PC-3 (cell line): Measurements from ENCODE around the gene KLHL7. TPM values are rescaled to one million over a fixed set of nuclear protein-coding genes. Genes with fewer than 3 reads are reported as not detected.
"Not testable (repeated sequence)": the region's sequence is repeated elsewhere in the genome, so short reads cannot be mapped to it uniquely, and the experiment has no call there.

Source experiments
- ATAC-seq: fragments of 200-7000 bp; cut with Tn5 transposase; 2 replicates; pipeline ENCODE4 v1.9.1; 2020; ENCODE audit warnings: mild to moderate bottlenecking, moderate library complexity
- BruUV-seq: library from RNA; stranded (reverse); fragments of 400-500 nt; replicated peaks from 2 replicates; lab custom pipeline; 2021; lab: Mats Ljungman, UMichigan
- CTCF ChIA-PET: fragments of 300-600 bp; sonication (Branson Sonifier 250); formaldehyde crosslinking; loops from one replicate; lab custom pipeline; 2022; ENCODE audit warnings: antibody characterized with exemption; lab: Charles Lee
- POLR2A ChIA-PET: fragments of 300-600 bp; sonication (Branson Sonifier 250); formaldehyde crosslinking; loops from one replicate; lab custom pipeline; 2022; ENCODE audit warnings: antibody characterized with exemption; ENCODE audit not compliant: unreplicated experiment; lab: Charles Lee
- DNase-seq: peaks from one replicate; pipeline ENCODE4 v3.0.0-alpha.2; 2015
- H2AFZ ChIP-seq: fragments of 300-600 bp; sonication (generic); 2 replicates; pipeline ENCODE4 v1.6.0; 2016; ENCODE audit warnings: antibody characterized with exemption, low read length
- H3F3A ChIP-seq: fragments of 300-600 bp; sonication (generic); one replicate; pipeline ENCODE4 v1.6.0; 2017; ENCODE audit warnings: antibody characterized with exemption, low read length, control low read depth, mild to moderate bottlenecking; ENCODE audit not compliant: unreplicated experiment
- H3K27ac ChIP-seq: fragments of 300-600 bp; sonication (generic); 2 replicates; pipeline ENCODE4 v1.5.1; 2016; ENCODE audit warnings: mild to moderate bottlenecking, low read length
- H3K27me3 ChIP-seq: fragments of 300-600 bp; sonication (generic); 2 replicates; pipeline ENCODE4 v1.6.1; 2016; ENCODE audit warnings: low read length, mixed read lengths
- H3K36me3 ChIP-seq: fragments of 300-600 bp; sonication (generic); 2 replicates; pipeline ENCODE4 v1.6.1; 2016; ENCODE audit warnings: low read depth, mixed run types, low read length, mixed read lengths
- H3K4me1 ChIP-seq: fragments of 300-600 bp; sonication (generic); 2 replicates; pipeline ENCODE4 v1.5.1; 2016; ENCODE audit warnings: low read length; ENCODE audit not compliant: insufficient read depth
- H3K4me2 ChIP-seq: fragments of 300-600 bp; sonication (generic); 2 replicates; pipeline ENCODE4 v1.6.0; 2016; ENCODE audit warnings: low read length
- H3K4me3 ChIP-seq: fragments of 300-600 bp; sonication (generic); 2 replicates; pipeline ENCODE4 v1.5.1; 2016; ENCODE audit warnings: mild to moderate bottlenecking, low read length, mixed read lengths
- H3K79me2 ChIP-seq: fragments of 300-600 bp; sonication (generic); 2 replicates; pipeline ENCODE4 v1.6.1; 2017; ENCODE audit warnings: low read length, mixed read lengths
- H3K9ac ChIP-seq: fragments of 300-600 bp; sonication (generic); 2 replicates; pipeline ENCODE4 v1.6.0; 2016; ENCODE audit warnings: mild to moderate bottlenecking, low read length
- H3K9me2 ChIP-seq: fragments of 300-600 bp; sonication (generic); replicated peaks from 2 replicates; pipeline ENCODE4 v1.6.1; 2016; ENCODE audit warnings: mixed run types, low read length, mixed read lengths
- H3K9me3 ChIP-seq: fragments of 300-600 bp; sonication (generic); 2 replicates; pipeline ENCODE4 v1.6.1; 2016; ENCODE audit warnings: low read length, mixed read lengths
- H4K20me1 ChIP-seq: fragments of 300-600 bp; sonication (generic); 2 replicates; pipeline ENCODE4 v1.6.1; 2016; ENCODE audit warnings: low read length, mixed read lengths
- CTCF ChIP-seq: fragments of 300-600 bp; sonication (generic); conservative IDR thresholded peaks from 2 replicates; pipeline ENCODE4 v1.5.1; 2017; ENCODE audit warnings: antibody characterized with exemption, low read depth, mild to moderate bottlenecking, low read length
- EZH2 ChIP-seq: fragments of 300-600 bp; sonication (generic); IDR thresholded peaks from one replicate; pipeline ENCODE4 v1.6.1; 2017; ENCODE audit warnings: antibody characterized with exemption, mild to moderate bottlenecking, low read length; ENCODE audit not compliant: unreplicated experiment
- EZH2phosphoT487 ChIP-seq: fragments of 300-600 bp; sonication (generic); IDR thresholded peaks from 2 replicates; pipeline ENCODE4 v1.6.1; 2018; ENCODE audit warnings: mild to moderate bottlenecking, antibody characterized with exemption, low read length, borderline replicate concordance
- intact Hi-C: fragments of 100-400 bp; cut with micrococcal nuclease; formaldehyde crosslinking; loops from 2 replicates; pipeline ENCODE4 v1.9.0; 2023
- total RNA-seq: library from RNA; depleted of rRNA; stranded (reverse); fragments of >200 nt; gene quantifications from 2 replicates; pipeline ENCODE4 v1.2.3, GENCODE V29; 2014

The KLHL7 gene
- total RNA-seq, 1 experiment from 2014 or later: 31.1 TPM

DNA sequence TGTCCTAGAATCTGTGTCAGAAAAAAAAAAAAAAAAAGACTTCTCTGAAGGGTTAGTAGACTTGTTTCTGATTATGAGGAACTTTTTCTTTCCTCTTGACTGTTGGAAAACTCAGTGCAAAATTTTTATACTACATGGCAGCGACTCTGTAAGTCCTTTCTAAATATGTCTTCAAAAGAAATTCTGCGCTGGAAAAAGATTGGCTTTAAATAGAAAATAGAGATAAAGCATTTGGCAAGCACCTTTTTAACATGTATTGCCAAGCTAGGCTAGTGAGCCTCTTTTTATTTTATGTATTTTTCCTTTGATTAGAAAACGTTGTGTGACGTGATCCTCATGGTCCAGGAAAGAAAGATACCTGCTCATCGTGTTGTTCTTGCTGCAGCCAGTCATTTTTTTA lies 17.9 kb downstream of the KLHL7 start:
- no TSS peak for BruUV-seq
- no peaks in the 10 kb centered on the region for H3K4me1 ChIP-seq
- H3K4me3 ChIP-seq: no peak overlapping the region
- H3F3A ChIP-seq: no peaks in the 10 kb centered on the region
- H3K4me2 ChIP-seq: no peak overlapping the region
- CTCF ChIA-PET: interaction anchor here (0.6 kb wide), 1 partner anchor 149 kb away, joined by 5 read pairs; no protein-coding TSS in a partner anchor
- H3K9ac ChIP-seq: no peak overlapping the region
- no peak for DNase-seq
- H2AFZ ChIP-seq: no peak overlapping the region
- no peaks in the 10 kb centered on the region for H4K20me1 ChIP-seq
- intact Hi-C loops: no loop called here
- no peaks in the 10 kb centered on the region for H3K27me3 ChIP-seq
- ATAC-seq: no peak
- H3K9me3 ChIP-seq: no peaks in the 10 kb centered on the region
- H3K36me3 ChIP-seq: no peaks in the 10 kb centered on the region
- TF ChIP-seq CTCF (no peak), EZH2 (no peak), EZH2phosphoT487 (no peak)
- POLR2A ChIA-PET: no interaction called here
- H3K79me2 ChIP-seq: no peaks in the 10 kb centered on the region
- no peaks in the 10 kb centered on the region for H3K9me2 ChIP-seq
- H3K27ac ChIP-seq: no peak overlapping the region

- Histone ChIP-seq H4K20me1 (no peaks in the 10 kb centered on the region), H3K36me3 (no peaks in the 10 kb centered on the region), H3K9me2 (no peaks in the 10 kb centered on the region), H3K27ac (no peak overlapping the region), H3K4me3 (no peak overlapping the region), H3K79me2 (no peaks in the 10 kb centered on the region), H2AFZ (no peak overlapping the region), H3K4me2 (no peak overlapping the region), H3K4me1 (no peaks in the 10 kb centered on the region), H3K9me3 (no peaks in the 10 kb centered on the region), H3K27me3 (no peaks in the 10 kb centered on the region), H3F3A (no peaks in the 10 kb centered on the region), H3K9ac (no peak overlapping the region)
- BruUV-seq: no TSS peak
- ChIA-PET POLR2A (no interaction called here), CTCF (no interaction called here)
- intact Hi-C loops: no loop called here
- TF ChIP-seq EZH2 (no peak), EZH2phosphoT487 (no peak), CTCF (no peak)
- no peak for DNase-seq
- no peak for ATAC-seq
Measured at GRCh38 chr7:23129036-23129435, 23.5 kb downstream of the KLHL7 start.

DNA sequence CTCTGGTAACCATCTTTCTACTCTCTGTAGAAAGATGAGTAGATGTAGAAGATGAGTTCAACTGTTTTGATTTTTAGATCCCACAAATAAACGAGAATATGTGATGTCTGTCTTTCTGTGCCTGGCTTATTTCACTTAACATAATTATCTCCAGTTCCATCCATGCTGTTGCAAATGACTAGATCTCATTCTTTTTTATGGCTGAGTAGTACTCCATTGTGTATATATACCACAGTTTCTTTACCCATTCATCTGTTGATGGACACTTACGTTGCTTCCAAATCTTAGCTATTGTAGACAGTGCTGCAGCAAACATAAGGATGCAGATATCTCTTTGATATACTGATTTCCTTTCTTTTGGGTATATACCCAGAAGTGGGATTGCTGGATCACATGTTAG lies 26.2 kb downstream of the KLHL7 start:
- BruUV-seq, intact Hi-C loops, POLR2A ChIA-PET, H4K20me1 ChIP-seq, H3K27ac ChIP-seq, ATAC-seq, H3K9me3 ChIP-seq, H3K79me2 ChIP-seq, H3K9me2 ChIP-seq, H3K4me1 ChIP-seq, H2AFZ ChIP-seq, H3K9ac ChIP-seq, H3K4me3 ChIP-seq, CTCF ChIA-PET, H3K27me3 ChIP-seq, H3K4me2 ChIP-seq, DNase-seq, H3F3A ChIP-seq, H3K36me3 ChIP-seq: not testable (repeated sequence)
